HEK293 (cell line): Measurements from ENCODE around the gene PLCZ1.

Source experiments
- KLF16 ChIP-seq: fragments of 450-650 bp; formaldehyde crosslinking; IDR thresholded peaks from 2 replicates; pipeline ENCODE4 v1.5.1; 2017; ENCODE audit warnings: missing biosample characterization, missing genetic modification characterization
- MEIS1 ChIP-seq: sonication (generic); formaldehyde crosslinking; IDR thresholded peaks from 2 replicates; pipeline ENCODE4 v1.8.1; 2022; ENCODE audit warnings: missing genetic modification reagents, mild to moderate bottlenecking, borderline replicate concordance
- MYNN ChIP-seq: fragments of 450-650 bp; formaldehyde crosslinking; IDR thresholded peaks from 2 replicates; pipeline ENCODE4 v1.5.1; 2016; ENCODE audit warnings: missing biosample characterization, missing genetic modification characterization, borderline replicate concordance
- ZNF776 ChIP-seq: fragments of 450-650 bp; formaldehyde crosslinking; IDR thresholded peaks from 2 replicates; pipeline ENCODE4 v1.5.0; 2017; ENCODE audit warnings: missing biosample characterization, missing genetic modification characterization, borderline replicate concordance
- TF ChIP-seq, protein P1 (sequence below): fragments of 450-650 bp; formaldehyde crosslinking; IDR thresholded peaks from 2 replicates; pipeline ENCODE4 v1.5.1; 2016; ENCODE audit warnings: missing biosample characterization, missing genetic modification characterization
- TF ChIP-seq, protein P2 (sequence below): fragments of 450-650 bp; formaldehyde crosslinking; IDR thresholded peaks from 2 replicates; pipeline ENCODE4 v1.5.1; 2016; ENCODE audit warnings: missing biosample characterization, missing genetic modification characterization

DNA sequence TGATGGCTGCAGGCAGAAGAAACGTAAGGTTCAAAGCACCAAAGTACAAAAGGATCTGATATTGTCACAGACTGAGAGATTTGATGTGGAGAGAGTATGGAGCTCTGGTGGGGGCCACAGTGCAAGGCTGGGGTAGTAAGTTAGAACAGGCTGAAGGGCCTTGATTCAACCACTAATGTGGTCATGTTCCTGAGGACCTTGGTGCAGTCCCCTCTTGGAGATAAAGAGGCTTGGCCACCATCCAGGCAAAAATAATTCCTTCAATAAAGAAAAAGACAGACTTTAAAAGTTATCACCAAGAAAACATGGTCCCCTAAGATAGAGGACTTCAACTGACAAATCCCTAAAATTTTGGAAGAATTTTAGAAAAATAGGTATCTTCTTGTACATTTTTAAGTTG, 17.5 kb upstream of the PLCZ1 start:
- no peak for TF ChIP-seq MEIS1 (CRISPR knock-in tag)
- no peak for TF ChIP-seq ZNF776 (tag by site-specific recombination)
- TF ChIP-seq, protein P1, sequence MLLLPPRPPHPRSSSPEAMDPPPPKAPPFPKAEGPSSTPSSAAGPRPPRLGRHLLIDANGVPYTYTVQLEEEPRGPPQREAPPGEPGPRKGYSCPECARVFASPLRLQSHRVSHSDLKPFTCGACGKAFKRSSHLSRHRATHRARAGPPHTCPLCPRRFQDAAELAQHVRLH: no peak
- TF ChIP-seq, protein P2, sequence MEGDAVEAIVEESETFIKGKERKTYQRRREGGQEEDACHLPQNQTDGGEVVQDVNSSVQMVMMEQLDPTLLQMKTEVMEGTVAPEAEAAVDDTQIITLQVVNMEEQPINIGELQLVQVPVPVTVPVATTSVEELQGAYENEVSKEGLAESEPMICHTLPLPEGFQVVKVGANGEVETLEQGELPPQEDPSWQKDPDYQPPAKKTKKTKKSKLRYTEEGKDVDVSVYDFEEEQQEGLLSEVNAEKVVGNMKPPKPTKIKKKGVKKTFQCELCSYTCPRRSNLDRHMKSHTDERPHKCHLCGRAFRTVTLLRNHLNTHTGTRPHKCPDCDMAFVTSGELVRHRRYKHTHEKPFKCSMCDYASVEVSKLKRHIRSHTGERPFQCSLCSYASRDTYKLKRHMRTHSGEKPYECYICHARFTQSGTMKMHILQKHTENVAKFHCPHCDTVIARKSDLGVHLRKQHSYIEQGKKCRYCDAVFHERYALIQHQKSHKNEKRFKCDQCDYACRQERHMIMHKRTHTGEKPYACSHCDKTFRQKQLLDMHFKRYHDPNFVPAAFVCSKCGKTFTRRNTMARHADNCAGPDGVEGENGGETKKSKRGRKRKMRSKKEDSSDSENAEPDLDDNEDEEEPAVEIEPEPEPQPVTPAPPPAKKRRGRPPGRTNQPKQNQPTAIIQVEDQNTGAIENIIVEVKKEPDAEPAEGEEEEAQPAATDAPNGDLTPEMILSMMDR (tag by site-specific recombination): no peak
- no peak for TF ChIP-seq MYNN
- no peak for TF ChIP-seq KLF16 (tag by site-specific recombination)
